ENCODE measurements around the gene NTRK3.

GRCh38 chr15:88046576-88047129 is 209.9 kb downstream of the NTRK3 start:
- TF ChIP-seq, protein P1, sequence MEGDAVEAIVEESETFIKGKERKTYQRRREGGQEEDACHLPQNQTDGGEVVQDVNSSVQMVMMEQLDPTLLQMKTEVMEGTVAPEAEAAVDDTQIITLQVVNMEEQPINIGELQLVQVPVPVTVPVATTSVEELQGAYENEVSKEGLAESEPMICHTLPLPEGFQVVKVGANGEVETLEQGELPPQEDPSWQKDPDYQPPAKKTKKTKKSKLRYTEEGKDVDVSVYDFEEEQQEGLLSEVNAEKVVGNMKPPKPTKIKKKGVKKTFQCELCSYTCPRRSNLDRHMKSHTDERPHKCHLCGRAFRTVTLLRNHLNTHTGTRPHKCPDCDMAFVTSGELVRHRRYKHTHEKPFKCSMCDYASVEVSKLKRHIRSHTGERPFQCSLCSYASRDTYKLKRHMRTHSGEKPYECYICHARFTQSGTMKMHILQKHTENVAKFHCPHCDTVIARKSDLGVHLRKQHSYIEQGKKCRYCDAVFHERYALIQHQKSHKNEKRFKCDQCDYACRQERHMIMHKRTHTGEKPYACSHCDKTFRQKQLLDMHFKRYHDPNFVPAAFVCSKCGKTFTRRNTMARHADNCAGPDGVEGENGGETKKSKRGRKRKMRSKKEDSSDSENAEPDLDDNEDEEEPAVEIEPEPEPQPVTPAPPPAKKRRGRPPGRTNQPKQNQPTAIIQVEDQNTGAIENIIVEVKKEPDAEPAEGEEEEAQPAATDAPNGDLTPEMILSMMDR (conservative IDR thresholded peaks at IDR 0.05 in 1 of 2, IDR thresholded peaks at IDR 0.05 in 1 of 2; ENCODE audit: extremely low read depth in 1 of 2, insufficient read depth in 1 of 2, low read depth in 1 of 2, low read length in 2 of 2), result no peak
- no peak for TF ChIP-seq EZH2 (IDR thresholded peaks at IDR 0.05; ENCODE audit: borderline replicate concordance, low read length)
